GM18951 (cell line): Measurements from ENCODE around the gene SERGEF.

Experiments
- POLR2A ChIP-seq: IDR thresholded peaks from 4 replicates; pipeline ENCODE4 v1.6.1; 2011; ENCODE audit warnings: mild to moderate bottlenecking; ENCODE audit not compliant: insufficient read length, insufficient read depth; ENCODE audit errors: extremely low read depth
- in situ Hi-C: fragments of 300-500 bp; cut with MboI; formaldehyde crosslinking; loops from one replicate; pipeline ENCODE4 v1.12.0; 2022; ENCODE audit warnings: low sequenced_read_pairs, mixed read lengths, inconsistent platforms; ENCODE audit not compliant: unreplicated experiment

The SERGEF gene

GRCh38 chr11:17803754-17804334, 209.0 kb downstream of the SERGEF start:
- TF ChIP-seq POLR2A = no peak
- in situ Hi-C loops = no loop called here

DNA sequence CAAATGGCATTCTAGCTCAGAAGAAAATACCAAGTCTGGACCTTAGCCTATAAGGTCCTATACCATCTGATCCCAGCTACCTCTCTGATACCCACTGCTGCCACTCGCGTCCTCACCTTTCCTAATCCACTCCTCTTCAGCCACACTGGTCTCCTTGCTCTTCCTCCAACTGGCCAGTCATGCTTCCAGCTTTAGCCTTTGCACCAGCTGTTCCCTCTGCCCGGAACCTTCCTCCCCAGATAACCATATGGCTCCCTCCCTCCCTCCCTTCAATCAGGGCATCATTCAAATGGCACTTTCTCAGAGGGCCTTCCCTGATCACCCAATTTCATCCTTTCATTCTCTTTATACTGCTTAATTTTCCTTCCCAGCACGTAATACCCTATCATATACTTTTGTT, 210.4 kb downstream of the SERGEF start:
- TF ChIP-seq POLR2A = no peak
- in situ Hi-C loops = no loop called here

- in situ Hi-C loops = no loop called here
- no peak for TF ChIP-seq POLR2A
Observed at GRCh38 chr11:17801166-17801565, 211.7 kb downstream of the SERGEF start.

DNA sequence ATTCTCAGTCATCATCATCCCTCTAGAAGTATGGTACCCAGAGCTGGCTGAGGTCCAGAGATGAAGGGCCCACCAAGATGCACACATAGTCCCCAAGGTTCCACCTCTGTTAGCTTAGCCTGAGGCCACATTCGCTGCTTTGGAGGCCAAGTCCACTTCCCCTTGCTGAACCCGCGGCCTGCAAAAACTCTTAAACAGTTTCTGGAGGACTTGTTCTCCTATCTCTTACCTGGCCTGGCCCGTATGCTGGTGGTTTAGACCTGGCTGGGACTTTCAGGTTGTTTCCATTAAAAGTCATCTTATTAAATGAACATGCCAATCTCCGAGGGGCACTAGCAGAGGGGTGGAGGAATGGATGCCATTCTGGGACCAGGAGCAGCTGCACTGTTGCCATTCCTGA, 213.7 kb downstream of the SERGEF start:
- no peak for TF ChIP-seq POLR2A
- in situ Hi-C loops = no loop called here

GRCh38 chr11:17798716-17799115, 214.1 kb downstream of the SERGEF start:
- TF ChIP-seq POLR2A = no peak
- in situ Hi-C loops = no loop called here

GRCh38 chr11:17798253-17798652, 214.6 kb downstream of the SERGEF start:
- in situ Hi-C loops = no loop called here

GRCh38 chr11:17796154-17796553, 216.7 kb downstream of the SERGEF start:
- TF ChIP-seq POLR2A = no peak
- in situ Hi-C loops = no loop called here

More at GRCh38 chr11:17798253-17798652, 214.6 kb downstream of the SERGEF start:
- TF ChIP-seq POLR2A = no peak

- no peak for TF ChIP-seq POLR2A
- in situ Hi-C loops = no loop called here
Observed at GRCh38 chr11:17794981-17795380, 217.9 kb downstream of the SERGEF start.

DNA sequence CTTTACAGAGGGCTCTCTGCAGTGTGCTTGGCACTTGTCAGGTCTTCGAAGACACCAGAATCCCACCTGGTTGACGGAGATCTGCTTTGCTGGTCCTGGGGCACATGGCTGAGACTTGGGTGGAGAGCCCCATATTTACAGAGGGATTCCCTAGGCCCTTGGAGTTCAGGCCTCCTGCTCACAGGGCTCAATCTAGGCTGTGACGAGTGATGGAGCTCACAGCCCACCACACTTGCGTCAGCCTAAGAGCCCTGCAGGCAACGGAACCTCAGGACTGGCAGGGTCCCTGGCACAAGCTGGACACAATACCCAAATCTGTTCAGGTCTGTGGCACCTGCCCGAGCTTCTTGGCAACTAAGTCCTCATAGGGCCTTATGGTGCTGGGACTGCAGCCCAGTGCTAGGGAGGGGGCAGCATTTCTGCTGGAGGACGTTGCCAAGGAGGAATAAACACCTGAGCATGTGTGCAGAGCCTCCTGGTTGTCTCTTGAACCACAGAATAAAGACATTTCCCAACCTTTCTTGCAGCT, 219.1 kb downstream of the SERGEF start:
- TF ChIP-seq POLR2A = no peak
- in situ Hi-C loops = no loop called here

DNA sequence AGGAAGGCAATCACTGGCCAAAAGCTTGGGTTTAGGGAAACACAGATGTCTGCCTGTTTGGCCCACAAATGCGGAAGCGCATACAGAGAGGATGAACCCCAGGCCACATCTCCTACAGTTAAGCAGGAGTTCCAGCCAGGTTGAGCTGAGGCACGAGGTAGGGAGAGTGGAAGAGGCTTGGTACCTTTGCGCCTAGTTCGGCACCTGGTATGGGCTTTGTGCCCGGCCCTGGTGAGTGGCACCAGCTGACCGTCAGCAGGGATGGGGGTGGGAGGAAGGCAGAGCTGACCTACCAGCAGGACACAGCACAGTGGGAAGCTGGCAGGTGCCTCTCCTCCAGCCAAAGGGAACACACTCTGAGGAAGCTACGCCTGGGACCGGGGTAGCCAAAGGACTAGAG, 220.7 kb downstream of the SERGEF start:
- in situ Hi-C loops = no loop called here
- no peak for TF ChIP-seq POLR2A

DNA sequence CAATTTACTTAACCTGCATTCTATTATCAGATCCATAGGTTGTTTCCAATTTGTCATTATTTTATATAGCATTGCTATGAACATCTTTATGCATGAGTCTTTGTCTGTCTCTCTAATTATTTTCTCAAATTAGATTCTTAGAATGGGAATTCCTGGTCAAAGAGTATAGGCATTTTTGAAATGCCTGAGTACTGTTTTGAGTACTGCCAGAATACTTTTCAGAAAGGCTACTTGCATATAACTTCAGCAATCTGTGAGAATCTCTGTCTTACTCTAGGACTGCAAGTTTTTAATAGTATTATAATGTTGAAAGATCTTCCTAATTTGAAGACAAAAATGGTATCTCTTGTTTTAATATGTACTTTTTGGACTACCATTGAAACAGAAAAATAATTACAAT, 221.7 kb downstream of the SERGEF start:
- no peak for TF ChIP-seq POLR2A
- in situ Hi-C loops = no loop called here

- in situ Hi-C loops = no loop called here
- no peak for TF ChIP-seq POLR2A
Observed at GRCh38 chr11:17790453-17790852, 222.4 kb downstream of the SERGEF start.

GRCh38 chr11:17788084-17788483, 224.8 kb downstream of the SERGEF start:
- no peak for TF ChIP-seq POLR2A
- in situ Hi-C loops = no loop called here

DNA sequence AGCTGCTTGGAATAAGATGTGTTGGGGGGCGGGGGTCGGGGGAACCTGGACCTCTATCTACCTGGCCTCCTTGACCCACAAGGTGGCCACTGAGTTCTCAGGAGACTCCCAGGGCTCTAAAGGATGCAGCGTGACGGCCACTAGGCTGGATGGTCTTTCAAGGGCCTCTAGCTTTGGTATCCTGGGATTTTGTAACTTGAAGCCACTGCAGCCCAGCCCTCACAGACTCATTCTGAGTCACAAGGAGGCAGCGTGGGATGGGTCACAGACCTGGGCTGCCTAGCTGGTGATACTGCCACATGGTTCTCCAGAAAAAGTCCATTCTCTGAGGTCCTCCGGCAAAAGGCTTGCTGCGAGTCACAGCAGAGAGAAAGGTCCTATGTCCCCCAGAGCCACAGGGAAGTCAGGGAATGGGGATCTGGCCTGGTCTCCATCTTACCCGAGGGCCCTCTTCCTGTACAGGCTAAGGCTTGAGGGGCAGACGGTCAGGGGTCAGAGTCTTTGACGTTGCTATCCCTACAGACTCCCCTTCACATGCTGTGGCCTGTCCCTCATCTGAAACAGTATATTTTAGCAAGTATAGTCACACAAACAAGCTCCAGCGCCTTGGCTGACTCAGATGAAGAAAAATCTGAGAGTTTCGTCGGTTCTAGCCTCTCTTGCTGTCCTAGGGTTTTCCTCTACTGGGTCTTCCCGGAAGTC, 225.9 kb downstream of the SERGEF start:
- TF ChIP-seq POLR2A = no peak
- in situ Hi-C loops = no loop called here
